Tibial nerve (tissue), 4 donors: ENCODE measurements around the gene PSTK. TPM values are rescaled to one million over a fixed set of nuclear protein-coding genes. Genes with fewer than 3 reads are reported as not detected.

ENCODE experiments used
- DNase-seq, 2 donors: peaks; one replicate each; pipeline ENCODE4 v3.0.0-alpha.2; 2019; ENCODE audit warnings: low spot score in 2 of 2
- H3K27ac ChIP-seq, 4 donors: fragments of 200-600 bp; sonication (generic) in 3 of 4; one replicate each; pipeline ENCODE4 v1.5.1; 2017 to 2019; ENCODE audit warnings: mild to moderate bottlenecking in 1 of 4
- H3K27me3 ChIP-seq, 2 donors: fragments of 200-600 bp; sonication (generic) in 1 of 2; one replicate each; pipeline versions ENCODE4 v1.5.1 to v1.6.0; 2017 to 2019
- H3K36me3 ChIP-seq, 3 donors: fragments of 200-600 bp; sonication (generic); one replicate each; pipeline ENCODE4 v1.5.1; 2018 to 2019
- H3K4me1 ChIP-seq, 4 donors: fragments of 200-600 bp; sonication (generic) in 3 of 4; one replicate each; pipeline ENCODE4 v1.5.1; 2017 to 2019
- H3K4me3 ChIP-seq, 4 donors: fragments of 200-600 bp; sonication (generic) in 3 of 4; one replicate each; pipeline ENCODE4 v1.5.1; 2017 to 2019; ENCODE audit warnings: mild to moderate bottlenecking in 1 of 4, moderate library complexity in 1 of 4
- H3K9me3 ChIP-seq, 4 donors: fragments of 200-600 bp; sonication (generic) in 3 of 4; one replicate each; pipeline ENCODE4 v1.5.1; 2017 to 2019
- CTCF ChIP-seq, 5 experiments: fragments of 200-600 bp in 3 of 5; fragments of 450-650 bp in 2 of 5; sonication (generic) in 3 of 5; IDR thresholded peaks; one replicate each; pipeline ENCODE4 v1.5.1; 2016 to 2019; ENCODE audit warnings: antibody characterized with exemption in 5 of 5, mild to moderate bottlenecking in 3 of 5, moderate library complexity in 2 of 5
- EP300 ChIP-seq, 2 donors: sonication (generic); formaldehyde crosslinking; IDR thresholded peaks; one replicate each; pipeline ENCODE4 v1.6.1; 2017; ENCODE audit warnings: antibody characterized with exemption in 2 of 2, mild to moderate bottlenecking in 1 of 2
- POLR2A ChIP-seq, 2 donors: fragments of 450-650 bp; IDR thresholded peaks; one replicate each; pipeline ENCODE4 v1.6.1; 2017; ENCODE audit warnings: antibody characterized with exemption in 2 of 2, mild to moderate bottlenecking in 2 of 2, moderate library complexity in 2 of 2
- WGBS, 2 donors: methylation state at CpG; one replicate each; pipeline ENCODE4 v1.1.5; 2018; 5-methylcytosine and 5-hydroxymethylcytosine counted together
- total RNA-seq, 4 donors: library from RNA; depleted of rRNA; stranded (reverse); fragments of >200 nt; gene quantifications; one replicate each; pipeline ENCODE4 v1.1.0, GENCODE V29; 2016

The PSTK gene
- total RNA-seq, 4 donors from 2014 or later: 1.2 to 11.6 (median 3.9) TPM

GRCh38 chr10:123016228-123016627, 36.0 kb downstream of the PSTK start:
- Histone ChIP-seq H3K27ac (no peak overlapping the region), H3K27me3 (no peaks in the 10 kb centered on the region), H3K4me1 (peaks cover 0 to under 1% (median 0%) of the 10 kb centered on the region in 4 donors), H3K4me3 (no peak overlapping the region), H3K36me3 (no peaks in the 10 kb centered on the region), H3K9me3 (no peaks in the 10 kb centered on the region)
- no peak for TF ChIP-seq CTCF (IDR thresholded peaks at IDR 0.05)
- no peak for TF ChIP-seq EP300 (IDR thresholded peaks at IDR 0.05)
- no peak for TF ChIP-seq POLR2A (IDR thresholded peaks at IDR 0.05)
- WGBS, 2 donors: 94 to 96% methylated on average over 4 of the region's 4 CpGs
- no peak for DNase-seq

GRCh38 chr10:123017421-123018165, 37.4 kb downstream of the PSTK start:
- H3K36me3 ChIP-seq: no peaks in the 10 kb centered on the region
- no peak overlapping the region for H3K27ac ChIP-seq
- no peaks in the 10 kb centered on the region for H3K9me3 ChIP-seq
- H3K4me3 ChIP-seq: no peak overlapping the region
- TF ChIP-seq CTCF (IDR thresholded peaks at IDR 0.05) (no peak), EP300 (IDR thresholded peaks at IDR 0.05) (no peak), POLR2A (IDR thresholded peaks at IDR 0.05) (no peak)
- WGBS, 2 donors: 63 to 77% methylated on average over 9 of the region's 9 CpGs
- DNase-seq: no peak
- H3K4me1 ChIP-seq: no peaks in the 10 kb centered on the region
- H3K27me3 ChIP-seq: no peaks in the 10 kb centered on the region

- 82 to 87% methylated on average over 7 of the region's 7 CpGs for WGBS, 2 donors
- TF ChIP-seq CTCF (IDR thresholded peaks at IDR 0.05): no peak
- TF ChIP-seq POLR2A (IDR thresholded peaks at IDR 0.05): no peak
- TF ChIP-seq EP300 (IDR thresholded peaks at IDR 0.05): no peak
These were observed 38.3 kb downstream of the PSTK start for GRCh38 chr10:123018531-123018930.

GRCh38 chr10:123019264-123019663, 39.1 kb downstream of the PSTK start:
- no peak overlapping the region for H3K4me3 ChIP-seq
- no peaks in the 10 kb centered on the region for H3K27me3 ChIP-seq
- TF ChIP-seq POLR2A (IDR thresholded peaks at IDR 0.05): no peak
- no peak for TF ChIP-seq CTCF (IDR thresholded peaks at IDR 0.05)
- no peak for TF ChIP-seq EP300 (IDR thresholded peaks at IDR 0.05)
- DNase-seq: no peak
- no peaks in the 10 kb centered on the region for H3K36me3 ChIP-seq
- no peaks in the 10 kb centered on the region for H3K9me3 ChIP-seq
- H3K27ac ChIP-seq: no peak overlapping the region
- WGBS, 2 donors: 56 to 69% methylated on average over 3 of the region's 3 CpGs
- H3K4me1 ChIP-seq: no peaks in the 10 kb centered on the region

More at GRCh38 chr10:123018531-123018930, 38.3 kb downstream of the PSTK start:
- Histone ChIP-seq H3K27me3 (no peaks in the 10 kb centered on the region), H3K9me3 (no peaks in the 10 kb centered on the region), H3K4me3 (no peak overlapping the region), H3K36me3 (no peaks in the 10 kb centered on the region), H3K27ac (no peak overlapping the region), H3K4me1 (no peaks in the 10 kb centered on the region)
- DNase-seq: no peak

- H3K27me3 ChIP-seq: no peaks in the 10 kb centered on the region
- DNase-seq: no peak
- 65 to 70% methylated on average over 1 of the region's 1 CpG for WGBS, 2 donors
- H3K27ac ChIP-seq: no peak overlapping the region
- TF ChIP-seq EP300 (IDR thresholded peaks at IDR 0.05): no peak
- no peak for TF ChIP-seq CTCF (IDR thresholded peaks at IDR 0.05)
- TF ChIP-seq POLR2A (IDR thresholded peaks at IDR 0.05): no peak
- H3K4me1 ChIP-seq: no peaks in the 10 kb centered on the region
- no peaks in the 10 kb centered on the region for H3K36me3 ChIP-seq
- H3K9me3 ChIP-seq: no peaks in the 10 kb centered on the region
- H3K4me3 ChIP-seq: no peak overlapping the region
These were observed 39.9 kb downstream of the PSTK start for GRCh38 chr10:123019941-123020703.
